ENCODE data around the gene GABARAPL2.
"Not testable (repeated sequence)": the region's sequence is repeated elsewhere in the genome, so short reads cannot be mapped to it uniquely, and the experiment has no call there.

The GABARAPL2 gene

GRCh38 chr16:75566040-75566757 is at the start of gene GABARAPL2:
Gene GABARAPL2 (plus strand): TSS chr16:75566379. CDS start chr16:75566487, 108 bp downstream.
- DNase-seq: peak in 1 of 2 experiments; percentile 69

- DNase-seq: no peak
Measured at GRCh38 chr16:75519175-75519574, 47.0 kb upstream of the GABARAPL2 start.

- no peak for DNase-seq
Measured at GRCh38 chr16:75526032-75526790, 40.0 kb upstream of the GABARAPL2 start.

GRCh38 chr16:75527825-75528299 is 38.3 kb upstream of the GABARAPL2 start:
- DNase-seq: no peak

GRCh38 chr16:75529056-75529905 is 36.9 kb upstream of the GABARAPL2 start:
- DNase-seq: no peak

- DNase-seq: no peak
Measured at GRCh38 chr16:75529959-75530358, 36.2 kb upstream of the GABARAPL2 start.

- DNase-seq: no peak
Measured at GRCh38 chr16:75532142-75532765, 33.9 kb upstream of the GABARAPL2 start.

- DNase-seq: no peak
Measured at GRCh38 chr16:75532791-75533190, 33.4 kb upstream of the GABARAPL2 start.

GRCh38 chr16:75534560-75535205 is 31.5 kb upstream of the GABARAPL2 start:
- no peak for DNase-seq

- no peak for DNase-seq
Measured at GRCh38 chr16:75535211-75535843, 30.9 kb upstream of the GABARAPL2 start.

- DNase-seq: no peak
Measured at GRCh38 chr16:75535901-75536300, 30.3 kb upstream of the GABARAPL2 start, which contains the start of gene CHST5. Gene CHST5 (minus strand): TSS chr16:75536108. CDS start chr16:75530384, 5,724 bp downstream.

- DNase-seq: no peak
Measured at GRCh38 chr16:75537776-75538175, 28.4 kb upstream of the GABARAPL2 start.

GRCh38 chr16:75538882-75539565 is 27.2 kb upstream of the GABARAPL2 start:
- DNase-seq: not testable (repeated sequence)

GRCh38 chr16:75541236-75541635 is 24.9 kb upstream of the GABARAPL2 start:
- no peak for DNase-seq

GRCh38 chr16:75542462-75542861 is 23.7 kb upstream of the GABARAPL2 start:
- DNase-seq: not testable (repeated sequence)

- DNase-seq: not testable (repeated sequence)
Measured at GRCh38 chr16:75545879-75546278, 20.3 kb upstream of the GABARAPL2 start.

- no peak for DNase-seq
Measured at GRCh38 chr16:75546293-75546692, 19.9 kb upstream of the GABARAPL2 start.

GRCh38 chr16:75548456-75548855 is 17.7 kb upstream of the GABARAPL2 start:
- DNase-seq: not testable (repeated sequence)

GRCh38 chr16:75550211-75550662 is 15.9 kb upstream of the GABARAPL2 start:
- DNase-seq: no peak

GRCh38 chr16:75552951-75553350 is 13.2 kb upstream of the GABARAPL2 start:
- no peak for DNase-seq
